PFSK-1 (cell line): ENCODE results near the gene FAM20C.

Source experiments
- POLR2AphosphoS5 ChIP-seq: IDR thresholded peaks from 2 replicates; pipeline ENCODE4 v1.6.1; 2012; ENCODE audit warnings: low read depth, mild to moderate bottlenecking, control low read depth, low read length, moderate library complexity
- TAF1 ChIP-seq: IDR thresholded peaks from 2 replicates; pipeline ENCODE4 v1.6.1; 2012; ENCODE audit warnings: low read length, control low read depth, borderline replicate concordance; ENCODE audit not compliant: insufficient read depth
- TF ChIP-seq, protein P1 (sequence below), 2 experiments: IDR thresholded peaks; 2 replicates each; pipeline versions ENCODE4 v1.6.1 to v1.8.0; 2011 to 2012; ENCODE audit warnings: low read depth in 2 of 2, low read length in 2 of 2, control low read depth in 1 of 2, inconsistent platforms in 1 of 2, mild to moderate bottlenecking in 1 of 2, moderate library complexity in 1 of 2; ENCODE audit not compliant: insufficient read depth in 1 of 2

DNA sequence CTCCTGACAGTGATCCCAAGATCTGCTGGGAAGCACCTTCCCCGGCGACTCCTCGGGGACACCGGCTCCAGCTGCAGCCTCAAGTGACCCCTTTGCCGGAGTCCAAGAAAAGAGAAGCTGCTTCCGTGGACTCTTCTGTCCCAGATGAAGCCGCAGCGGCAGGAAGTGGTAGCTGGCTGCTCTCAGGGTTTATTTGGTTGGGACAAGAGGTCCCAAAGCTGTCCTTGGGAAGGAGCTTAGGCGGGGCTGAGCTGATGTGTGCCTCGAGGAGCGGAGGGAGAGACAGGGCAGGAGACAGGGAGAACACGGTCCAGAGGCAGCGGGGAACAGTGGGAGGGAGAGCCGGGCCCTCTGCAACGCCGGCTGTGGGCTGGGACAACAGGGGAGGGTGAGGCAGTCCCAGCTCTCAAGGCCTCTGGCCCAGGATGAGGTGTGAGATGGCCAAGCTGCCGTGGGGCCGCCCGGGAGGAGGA is 13.1 kb upstream of the FAM20C start:
- TF ChIP-seq, protein P1, sequence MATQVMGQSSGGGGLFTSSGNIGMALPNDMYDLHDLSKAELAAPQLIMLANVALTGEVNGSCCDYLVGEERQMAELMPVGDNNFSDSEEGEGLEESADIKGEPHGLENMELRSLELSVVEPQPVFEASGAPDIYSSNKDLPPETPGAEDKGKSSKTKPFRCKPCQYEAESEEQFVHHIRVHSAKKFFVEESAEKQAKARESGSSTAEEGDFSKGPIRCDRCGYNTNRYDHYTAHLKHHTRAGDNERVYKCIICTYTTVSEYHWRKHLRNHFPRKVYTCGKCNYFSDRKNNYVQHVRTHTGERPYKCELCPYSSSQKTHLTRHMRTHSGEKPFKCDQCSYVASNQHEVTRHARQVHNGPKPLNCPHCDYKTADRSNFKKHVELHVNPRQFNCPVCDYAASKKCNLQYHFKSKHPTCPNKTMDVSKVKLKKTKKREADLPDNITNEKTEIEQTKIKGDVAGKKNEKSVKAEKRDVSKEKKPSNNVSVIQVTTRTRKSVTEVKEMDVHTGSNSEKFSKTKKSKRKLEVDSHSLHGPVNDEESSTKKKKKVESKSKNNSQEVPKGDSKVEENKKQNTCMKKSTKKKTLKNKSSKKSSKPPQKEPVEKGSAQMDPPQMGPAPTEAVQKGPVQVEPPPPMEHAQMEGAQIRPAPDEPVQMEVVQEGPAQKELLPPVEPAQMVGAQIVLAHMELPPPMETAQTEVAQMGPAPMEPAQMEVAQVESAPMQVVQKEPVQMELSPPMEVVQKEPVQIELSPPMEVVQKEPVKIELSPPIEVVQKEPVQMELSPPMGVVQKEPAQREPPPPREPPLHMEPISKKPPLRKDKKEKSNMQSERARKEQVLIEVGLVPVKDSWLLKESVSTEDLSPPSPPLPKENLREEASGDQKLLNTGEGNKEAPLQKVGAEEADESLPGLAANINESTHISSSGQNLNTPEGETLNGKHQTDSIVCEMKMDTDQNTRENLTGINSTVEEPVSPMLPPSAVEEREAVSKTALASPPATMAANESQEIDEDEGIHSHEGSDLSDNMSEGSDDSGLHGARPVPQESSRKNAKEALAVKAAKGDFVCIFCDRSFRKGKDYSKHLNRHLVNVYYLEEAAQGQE (IDR thresholded peaks at IDR 0.05; ENCODE audit: insufficient read depth in 1 of 2, low read depth in 2 of 2, low read length in 2 of 2) = no peak
- TF ChIP-seq POLR2AphosphoS5 = no peak
- TF ChIP-seq TAF1 = no peak
